ENCODE data around the gene KPNA3. TPM values are rescaled to one million over a fixed set of nuclear protein-coding genes. Genes with fewer than 3 reads are reported as not detected.

The KPNA3 gene
- total and polyA plus RNA-seq, 8 donors: 5.3 to 16.0 (median 8.5) TPM

DNA sequence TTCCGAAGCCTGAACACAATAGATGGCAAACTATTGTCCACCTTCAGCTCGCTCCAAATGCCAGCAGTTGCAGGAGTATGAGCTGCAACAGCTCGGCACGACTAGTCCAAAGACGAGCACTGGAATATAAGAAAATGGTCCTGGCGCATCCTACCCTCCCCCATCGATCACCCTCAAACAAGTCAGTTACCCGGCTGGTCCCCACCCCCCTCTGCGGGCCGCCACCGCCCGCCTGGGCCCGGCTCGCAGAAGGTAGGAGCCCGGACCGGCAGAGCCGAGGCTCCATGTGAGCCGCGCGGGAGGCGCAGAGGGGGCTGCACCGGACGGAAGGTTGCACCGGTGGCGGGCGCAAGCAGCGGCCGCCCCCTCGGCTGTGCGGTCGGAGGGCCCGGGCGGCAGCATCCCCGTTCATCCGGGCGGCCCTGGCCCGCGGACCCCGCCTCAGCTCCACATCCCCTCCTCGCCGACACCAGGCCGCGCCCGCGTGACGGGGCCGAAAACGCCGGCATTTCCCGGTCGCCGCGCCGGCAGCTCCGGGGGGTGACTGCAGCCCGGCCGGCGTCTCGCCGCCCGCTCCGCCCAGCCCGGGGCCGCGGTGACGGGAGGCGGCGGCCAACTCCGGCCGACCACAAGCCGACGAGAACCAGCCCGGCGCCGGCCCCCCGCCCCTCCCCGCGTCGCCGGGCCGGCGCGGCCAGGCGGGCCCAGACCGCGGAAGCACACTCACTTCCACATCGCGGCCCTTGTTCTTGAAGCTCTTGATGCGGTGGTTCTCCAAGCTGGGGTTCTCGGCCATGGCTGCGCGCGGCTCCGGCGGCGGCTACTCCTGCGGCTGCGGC is 552 bp downstream of the KPNA3 start:
- Histone ChIP-seq H3K9me3 (no peaks in the 10 kb centered on the region), H3K27me3 (no peaks in the 10 kb centered on the region), H3K36me3 (no peaks in the 10 kb centered on the region), H3K4me3 (peak overlapping the region; percentile 79 to 88 (median 84)), H3K27ac (peak overlapping the region; percentile 83 to 93 (median 88)), H3K4me1 (peaks cover 0 to 13% (median 3%) of the 10 kb centered on the region in 3 donors)
- 0% methylated on average over 59 to 98 of the region's 98 CpGs for WGBS, 2 donors
- peak; percentile 43 to 81 (median 62) for DNase-seq
- FAIRE-seq: no peak
- ATAC-seq: peak; percentile 14 to 50 (median 25)
- intact Hi-C loops (cut with DNase I): no loop called here
- TF ChIP-seq, protein P1, sequence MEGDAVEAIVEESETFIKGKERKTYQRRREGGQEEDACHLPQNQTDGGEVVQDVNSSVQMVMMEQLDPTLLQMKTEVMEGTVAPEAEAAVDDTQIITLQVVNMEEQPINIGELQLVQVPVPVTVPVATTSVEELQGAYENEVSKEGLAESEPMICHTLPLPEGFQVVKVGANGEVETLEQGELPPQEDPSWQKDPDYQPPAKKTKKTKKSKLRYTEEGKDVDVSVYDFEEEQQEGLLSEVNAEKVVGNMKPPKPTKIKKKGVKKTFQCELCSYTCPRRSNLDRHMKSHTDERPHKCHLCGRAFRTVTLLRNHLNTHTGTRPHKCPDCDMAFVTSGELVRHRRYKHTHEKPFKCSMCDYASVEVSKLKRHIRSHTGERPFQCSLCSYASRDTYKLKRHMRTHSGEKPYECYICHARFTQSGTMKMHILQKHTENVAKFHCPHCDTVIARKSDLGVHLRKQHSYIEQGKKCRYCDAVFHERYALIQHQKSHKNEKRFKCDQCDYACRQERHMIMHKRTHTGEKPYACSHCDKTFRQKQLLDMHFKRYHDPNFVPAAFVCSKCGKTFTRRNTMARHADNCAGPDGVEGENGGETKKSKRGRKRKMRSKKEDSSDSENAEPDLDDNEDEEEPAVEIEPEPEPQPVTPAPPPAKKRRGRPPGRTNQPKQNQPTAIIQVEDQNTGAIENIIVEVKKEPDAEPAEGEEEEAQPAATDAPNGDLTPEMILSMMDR (IDR thresholded peaks at IDR 0.05): no peak

DNA sequence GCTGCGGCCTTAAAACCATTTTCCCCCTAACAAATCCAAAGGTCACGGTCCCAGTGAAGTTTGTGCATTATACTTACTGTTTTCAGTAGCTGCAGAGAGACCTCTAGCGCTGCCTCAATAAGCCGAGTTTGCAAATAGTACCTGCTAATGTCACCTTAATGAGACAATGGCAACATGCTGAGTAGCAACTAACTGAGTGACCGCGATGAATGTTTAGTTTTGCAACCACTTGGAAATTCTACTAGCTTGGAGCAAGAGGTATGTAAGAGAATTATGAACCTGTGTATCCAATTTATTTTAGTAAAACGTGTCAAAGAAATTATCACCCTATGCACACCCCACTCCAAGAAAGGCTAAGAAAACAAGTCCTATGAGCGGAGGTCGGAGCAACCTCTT is 1.2 kb downstream of the KPNA3 start:
- ATAC-seq (peak in 3 of 4 donors; percentile 11 to 40 (median 24)), FAIRE-seq (no peak), DNase-seq (peak in 3 of 6 donors; percentile 12 to 48 (median 30))
- intact Hi-C loops (cut with DNase I): no loop called here
- 1% methylated on average over 9 of the region's 9 CpGs for WGBS, 2 donors
- Histone ChIP-seq H3K27ac (peak overlapping the region; percentile 83 to 93 (median 88)), H3K4me1 (peaks cover 0 to 13% (median 3%) of the 10 kb centered on the region in 3 donors), H3K36me3 (no peaks in the 10 kb centered on the region), H3K9me3 (no peaks in the 10 kb centered on the region), H3K27me3 (no peaks in the 10 kb centered on the region), H3K4me3 (peak overlapping the region; percentile 79 to 88 (median 84))
- TF ChIP-seq, protein P1 (IDR thresholded peaks at IDR 0.05): no peak

DNA sequence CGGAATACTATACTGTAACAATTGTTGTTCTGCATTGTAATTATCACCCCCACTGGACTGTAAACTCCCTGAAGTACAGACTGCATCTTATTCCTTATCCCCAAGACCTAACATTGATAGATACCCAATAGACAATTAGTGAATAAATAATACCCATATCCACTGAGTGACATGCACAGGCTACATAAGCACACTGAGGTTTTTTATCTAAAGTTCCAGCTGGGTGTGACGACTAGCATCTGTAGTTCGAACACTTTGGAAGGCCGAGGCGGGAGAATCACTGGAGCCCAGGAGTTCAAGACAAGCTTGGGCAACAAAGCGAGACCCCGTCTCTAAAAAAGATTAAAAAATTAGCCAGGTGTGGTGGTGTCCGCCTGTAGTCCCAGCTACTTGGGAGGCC is 2.5 kb downstream of the KPNA3 start:
- no peak overlapping the region for H3K4me3 ChIP-seq
- no peak for DNase-seq
- intact Hi-C loops (cut with DNase I): loop anchor here in 1 of 3 donors (10.0 kb wide), 1 partner anchor 105 kb away; no protein-coding TSS in a partner anchor

DNA sequence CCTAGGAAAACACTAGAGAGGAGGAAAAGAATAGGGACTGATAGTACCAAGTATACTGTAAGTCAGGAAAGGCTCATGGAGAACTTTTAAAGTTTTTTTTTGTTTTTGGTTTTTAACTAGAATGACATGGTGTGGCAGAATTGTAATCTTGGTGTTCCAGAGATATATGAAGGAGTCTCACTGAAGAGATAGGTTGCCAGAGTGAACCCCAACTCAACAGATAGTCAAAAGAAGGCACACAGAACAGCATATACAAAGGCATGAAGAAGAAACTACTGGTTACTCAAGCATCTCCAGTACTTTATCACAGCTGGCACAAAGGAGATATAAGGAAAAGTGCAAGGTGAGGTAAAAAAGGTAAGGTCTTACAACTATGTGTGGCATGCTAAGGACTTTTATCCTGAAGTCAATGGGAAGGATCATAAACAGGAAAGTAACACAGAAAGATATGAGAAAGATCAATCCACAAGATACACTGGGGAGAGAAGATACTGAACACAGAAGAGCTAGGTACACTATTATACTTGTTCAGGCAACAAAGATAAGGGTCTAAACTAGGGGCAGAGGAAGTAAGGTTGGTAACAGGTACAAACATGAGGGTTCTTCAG is 6.0 kb downstream of the KPNA3 start:
- no peak overlapping the region for H3K27ac ChIP-seq
- no peaks in the 10 kb centered on the region for H3K36me3 ChIP-seq
- no peak for FAIRE-seq
- no peaks in the 10 kb centered on the region for H3K27me3 ChIP-seq
- no peak for ATAC-seq
- intact Hi-C loops (cut with DNase I): loop anchor here in 1 of 3 donors (10.0 kb wide), 1 partner anchor 102 kb away; no protein-coding TSS in a partner anchor
- H3K4me1 ChIP-seq: peaks cover 0 to 13% (median 0%) of the 10 kb centered on the region in 3 donors
- no peak for DNase-seq
- no peak overlapping the region for H3K4me3 ChIP-seq
- TF ChIP-seq, protein P1 (IDR thresholded peaks at IDR 0.05): no peak
- no peaks in the 10 kb centered on the region for H3K9me3 ChIP-seq

More for the DNA sequence above, 2.5 kb downstream of the KPNA3 start:
- no peaks in the 10 kb centered on the region for H3K36me3 ChIP-seq
- FAIRE-seq (no peak), ATAC-seq (no peak)
- TF ChIP-seq, protein P1 (IDR thresholded peaks at IDR 0.05): no peak
- H3K4me1 ChIP-seq: peaks cover 0 to 13% (median 3%) of the 10 kb centered on the region in 3 donors
- H3K9me3 ChIP-seq: no peaks in the 10 kb centered on the region
- H3K27ac ChIP-seq: no peak overlapping the region
- WGBS, 2 donors: 94 to 97% methylated on average over 8 of the region's 8 CpGs
- H3K27me3 ChIP-seq: no peaks in the 10 kb centered on the region
